HG03060 (cell line): ENCODE results near the gene ZNF398.
"Not testable (repeated sequence)": the region's sequence is repeated elsewhere in the genome, so short reads cannot be mapped to it uniquely, and the experiment has no call there.

Source experiments
- ATAC-seq: cut with Tn5 transposase; IDR thresholded peaks from one replicate; pipeline ENCODE4 v1.9.1; 2021; ENCODE audit warnings: low read depth, moderate number of reproducible peaks; ENCODE audit not compliant: unreplicated experiment

The ZNF398 gene

DNA sequence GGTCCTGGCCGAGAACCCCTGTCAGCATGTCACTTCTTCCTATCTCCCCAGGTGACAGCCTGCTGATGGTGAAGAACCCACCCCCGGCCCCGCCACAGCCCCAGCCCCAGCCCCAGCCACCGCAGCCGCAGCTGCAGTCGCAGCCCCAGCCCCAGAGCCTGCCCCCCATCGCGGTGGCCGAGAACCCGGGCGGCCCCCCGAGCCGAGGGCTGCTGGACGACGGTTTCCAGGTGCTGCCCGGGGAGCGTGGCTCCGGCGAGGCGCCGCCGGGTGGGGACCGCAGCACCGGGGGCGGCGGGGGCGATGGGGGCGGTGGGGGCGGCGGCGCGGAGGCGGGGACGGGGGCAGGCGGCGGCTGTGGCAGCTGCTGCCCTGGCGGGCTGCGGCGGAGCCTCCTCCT is 76.5 kb downstream of the ZNF398 start:
- ATAC-seq = no peak

DNA sequence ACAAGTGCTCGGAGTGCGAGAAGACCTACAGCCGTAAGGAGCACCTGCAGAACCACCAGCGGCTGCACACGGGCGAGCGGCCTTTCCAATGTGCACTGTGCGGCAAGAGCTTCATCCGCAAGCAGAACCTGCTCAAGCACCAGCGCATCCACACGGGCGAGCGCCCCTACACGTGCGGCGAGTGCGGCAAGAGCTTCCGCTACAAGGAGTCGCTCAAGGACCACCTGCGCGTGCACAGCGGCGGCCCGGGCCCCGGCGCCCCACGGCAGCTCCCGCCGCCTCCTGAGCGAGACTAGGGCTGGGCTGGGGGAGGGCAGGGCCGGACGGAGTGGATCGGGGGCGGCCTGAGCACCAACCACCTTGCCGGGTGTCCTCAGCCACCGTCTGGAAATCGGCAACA is 77.1 kb downstream of the ZNF398 start:
- no peak for ATAC-seq

DNA sequence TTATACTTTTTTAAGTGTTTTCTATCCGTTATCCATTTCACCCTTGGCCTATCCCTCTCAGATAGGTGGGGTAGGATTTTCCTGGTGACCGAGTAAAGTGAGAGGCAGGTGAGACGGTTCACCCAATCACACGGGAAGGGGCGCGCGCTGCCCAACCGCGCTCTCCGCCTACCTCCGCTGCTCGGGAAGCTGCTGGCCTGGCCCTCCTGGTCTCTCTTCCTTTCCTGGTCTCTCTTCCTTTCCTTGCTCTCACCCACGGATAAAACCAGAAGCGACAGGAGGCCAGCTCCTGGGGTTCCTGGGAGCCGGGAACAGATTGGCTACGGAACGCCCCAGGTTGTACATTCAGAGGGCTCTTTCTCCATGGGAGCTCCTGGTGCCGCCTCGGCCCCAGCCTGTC is 77.9 kb downstream of the ZNF398 start:
- no peak for ATAC-seq

DNA sequence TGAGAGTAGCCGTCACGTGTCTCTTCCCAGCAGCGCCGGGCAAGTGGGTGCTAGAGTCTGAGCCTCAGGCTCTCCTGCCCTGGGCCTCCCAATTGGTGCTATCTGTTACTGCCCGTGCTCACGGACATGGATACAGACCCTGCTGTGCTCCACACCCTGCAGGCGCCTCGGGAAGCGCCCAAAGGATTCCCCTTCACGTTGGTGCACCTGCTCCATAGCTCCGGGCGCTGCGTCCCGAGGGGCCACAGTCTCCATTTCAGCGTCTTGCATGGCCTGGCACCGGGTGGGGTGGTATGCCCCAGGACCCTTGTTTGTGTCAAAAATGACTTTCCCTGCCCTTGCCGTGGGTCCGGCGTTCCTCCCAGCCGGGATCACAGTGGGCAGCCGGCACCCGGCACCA is 78.4 kb downstream of the ZNF398 start:
- no peak for ATAC-seq

DNA sequence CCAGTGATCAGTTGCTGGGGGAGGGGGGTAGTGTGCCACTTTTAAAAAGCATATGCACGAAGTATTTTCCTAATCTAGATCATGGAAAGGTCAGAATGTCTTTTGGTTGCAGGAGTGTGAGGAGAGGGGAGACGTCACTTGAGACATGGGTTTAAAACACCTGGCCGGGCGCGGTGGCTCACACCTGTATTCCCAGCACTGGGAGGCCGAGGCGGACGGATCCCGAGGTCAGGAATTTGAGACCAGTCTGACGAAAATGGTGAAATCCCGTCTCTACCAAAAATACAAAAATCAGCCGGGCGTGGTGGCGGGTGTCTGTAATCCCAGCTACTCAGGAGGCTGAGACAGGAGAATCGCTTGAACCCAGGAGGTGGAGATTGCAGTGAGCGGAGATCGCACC is 79.1 kb downstream of the ZNF398 start:
- not testable (repeated sequence) for ATAC-seq

DNA sequence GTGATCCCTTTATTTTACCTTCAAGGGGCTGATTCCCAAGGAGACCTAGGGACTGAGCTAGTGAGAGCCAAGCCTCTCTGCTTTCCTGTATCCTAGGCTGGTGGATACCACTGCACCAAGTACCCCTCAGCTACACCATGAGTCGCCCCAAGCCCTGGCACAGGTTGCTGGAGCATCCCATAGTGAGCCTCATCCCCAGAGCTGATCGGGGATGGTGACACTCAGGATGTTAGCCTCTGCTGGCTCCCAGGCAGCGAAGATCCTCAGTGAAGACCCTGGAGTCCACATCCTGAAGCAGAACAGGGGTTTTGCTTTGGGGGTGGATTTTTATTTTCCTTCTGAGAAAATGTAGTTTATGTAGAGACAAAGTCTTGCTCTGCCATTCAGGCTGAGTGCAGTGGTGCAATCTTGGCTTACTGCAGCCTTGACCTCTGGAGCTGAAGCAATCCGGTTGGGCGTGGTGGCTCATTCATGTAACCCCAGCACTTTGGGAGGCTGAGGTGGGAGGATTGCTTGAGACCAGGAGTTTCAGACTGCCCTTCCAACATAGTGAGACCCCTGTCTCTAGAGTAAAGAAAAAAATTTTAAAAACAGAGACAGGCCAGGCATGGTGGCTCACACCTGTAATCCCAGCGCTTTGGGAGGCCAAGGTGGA is 79.7 kb downstream of the ZNF398 start:
- ATAC-seq = no peak

DNA sequence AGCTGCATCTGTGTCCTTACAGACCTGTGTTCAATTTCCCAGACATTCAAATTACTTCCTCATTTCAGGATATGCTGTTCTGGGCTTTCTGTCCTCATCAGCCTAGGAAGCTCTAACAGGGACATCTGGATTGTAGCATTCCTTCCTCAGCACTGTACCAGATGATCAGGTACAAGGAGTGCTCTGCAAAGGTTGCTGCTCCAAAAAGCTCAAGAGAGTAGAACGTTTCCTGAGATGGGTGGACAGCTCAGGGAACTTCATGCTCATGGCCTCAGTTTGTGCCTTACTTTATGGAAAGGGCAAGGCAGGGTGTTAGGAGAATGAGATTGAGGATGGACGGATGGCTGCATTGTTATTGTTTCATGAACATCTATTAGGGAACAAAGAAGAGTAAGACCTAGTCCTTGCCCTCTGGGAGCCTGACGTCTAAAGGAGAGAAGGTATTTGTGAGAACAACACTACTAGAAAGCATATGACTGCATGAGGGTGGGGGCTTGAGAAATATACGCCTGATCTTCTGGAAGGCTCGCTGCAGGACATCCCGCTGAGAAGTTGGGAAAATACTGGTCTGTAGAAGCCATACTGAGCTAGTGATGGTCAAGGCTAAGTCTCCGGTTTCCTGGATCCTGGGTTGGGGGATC is 81.7 kb downstream of the ZNF398 start:
- ATAC-seq = no peak

DNA sequence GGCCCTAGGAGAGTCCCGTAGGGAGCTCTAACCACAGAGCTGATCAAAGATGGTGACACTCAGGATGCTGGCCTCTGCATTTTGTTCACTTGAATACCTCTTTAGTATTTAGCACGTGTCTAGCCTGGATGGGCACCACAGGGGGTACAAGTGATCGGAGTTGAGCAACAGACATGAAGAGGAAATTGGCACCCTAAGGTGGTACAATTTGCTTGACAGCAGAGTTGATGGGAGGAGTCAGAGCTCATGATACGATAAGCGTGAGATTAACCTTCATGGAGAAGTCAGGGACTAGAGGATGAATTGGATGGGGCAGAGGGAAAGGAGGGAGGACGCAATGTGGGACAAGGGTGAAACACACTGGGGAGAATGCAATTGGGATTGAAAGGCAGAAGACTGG is 82.3 kb downstream of the ZNF398 start:
- no peak for ATAC-seq

DNA sequence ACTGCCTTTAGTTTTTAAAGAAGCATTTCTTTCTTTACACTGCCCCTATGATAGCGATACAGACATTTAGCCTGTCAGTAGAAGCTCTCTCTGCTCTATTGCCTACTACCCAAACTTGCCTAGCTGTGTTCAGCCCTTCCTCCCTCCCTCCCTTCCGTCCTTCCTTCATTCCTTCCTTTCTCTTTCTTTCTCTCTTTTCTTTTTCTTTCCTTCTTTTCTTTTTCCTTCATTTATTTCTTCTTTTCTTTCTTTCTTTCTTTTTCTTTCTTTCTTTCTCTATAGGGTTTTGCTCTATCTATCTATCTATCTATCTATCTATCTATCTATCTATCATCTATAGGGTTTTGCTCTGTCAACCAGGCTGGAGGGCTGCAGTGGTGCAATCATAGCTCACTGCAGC is 85.1 kb downstream of the ZNF398 start:
- no peak for ATAC-seq
